HL-60 (cell line): ENCODE measurements around the gene BMP6.

Experiments used
- DNase-seq, 2 experiments: peaks; one replicate each; pipeline ENCODE4 v3.0.0-alpha.2; 2010 to 2020; ENCODE audit warnings: low read depth in 1 of 2, low spot score in 1 of 2
- H3K27ac ChIP-seq: fragments of 250-450 bp; sonication (Bioruptor Pico); replicated peaks from 2 replicates; pipeline ENCODE4 v1.5.1; 2020; ENCODE audit warnings: mild to moderate bottlenecking, moderate library complexity
- H3K27me3 ChIP-seq: fragments of 250-450 bp; sonication (Bioruptor Pico); 2 replicates; pipeline ENCODE4 v1.5.1; 2021; ENCODE audit warnings: mild to moderate bottlenecking, moderate library complexity; ENCODE audit not compliant: insufficient read depth, poor library complexity, severe bottlenecking
- H3K4me3 ChIP-seq: replicated peaks from 2 replicates; pipeline ENCODE4 v1.5.1; 2011; ENCODE audit warnings: mild to moderate bottlenecking, control low read depth, low read length; ENCODE audit not compliant: insufficient read depth
- CTCF ChIP-seq: IDR thresholded peaks from one replicate; pipeline ENCODE4 v1.5.1; 2011; ENCODE audit warnings: low read length, control low read depth, inconsistent platforms; ENCODE audit not compliant: insufficient read depth
- GABPA ChIP-seq: IDR thresholded peaks from 2 replicates; pipeline ENCODE4 v1.6.1; 2012; ENCODE audit warnings: low read depth
- POLR2AphosphoS5 ChIP-seq: IDR thresholded peaks from 2 replicates; pipeline ENCODE4 v1.6.1; 2012; ENCODE audit warnings: low read depth
- REST ChIP-seq: IDR thresholded peaks from 2 replicates; pipeline ENCODE4 v1.6.1; 2012; ENCODE audit warnings: low read depth; ENCODE audit not compliant: insufficient replicate concordance
- SPI1 ChIP-seq: IDR thresholded peaks from 2 replicates; pipeline ENCODE4 v1.6.1; 2012; ENCODE audit warnings: low read depth, mild to moderate bottlenecking, borderline replicate concordance

The BMP6 gene

GRCh38 chr6:7894262-7895124 lies 168.6 kb downstream of the BMP6 start:
- H3K27ac ChIP-seq: no peak overlapping the region
- no peak for DNase-seq
- no peaks in the 10 kb centered on the region for H3K27me3 ChIP-seq
- no peak overlapping the region for H3K4me3 ChIP-seq
- TF ChIP-seq SPI1 (no peak), POLR2AphosphoS5 (no peak), REST (no peak), CTCF (no peak), GABPA (no peak)

GRCh38 chr6:7895125-7895423 lies 169.2 kb downstream of the BMP6 start:
- TF ChIP-seq GABPA (no peak), CTCF (no peak), SPI1 (no peak), POLR2AphosphoS5 (no peak), REST (no peak)
- Histone ChIP-seq H3K4me3 (no peak overlapping the region), H3K27ac (no peak overlapping the region), H3K27me3 (no peaks in the 10 kb centered on the region)
- DNase-seq: no peak

GRCh38 chr6:7896465-7896987 lies 170.6 kb downstream of the BMP6 start:
- Histone ChIP-seq H3K4me3 (no peak overlapping the region), H3K27ac (no peak overlapping the region), H3K27me3 (no peaks in the 10 kb centered on the region)
- DNase-seq: no peak
- TF ChIP-seq GABPA (no peak), CTCF (no peak), SPI1 (no peak), REST (no peak), POLR2AphosphoS5 (no peak)
